Cardiac muscle cell (in vitro differentiated cells and primary cell): ENCODE measurements around the gene ME2. TPM values are rescaled to one million over a fixed set of nuclear protein-coding genes. Genes with fewer than 3 reads are reported as not detected.
A peak's percentile ranks its signal among the peaks of the same experiment; 100 is the strongest.

Source experiments
- DNase-seq, 2 donors: peaks; one replicate each; pipeline versions ENCODE4 v3.0.0 to v3.0.0-alpha.2; 2010 to 2017; ENCODE audit warnings: low read depth in 1 of 2, low spot score in 1 of 2
- H3K27ac ChIP-seq: fragments of 200-600 bp; sonication (generic); 2 replicates; pipeline ENCODE4 v1.5.1; 2016
- H3K27me3 ChIP-seq: fragments of 200-600 bp; sonication (generic); 2 replicates; pipeline ENCODE4 v1.6.0; 2016; ENCODE audit warnings: control low read depth
- H3K36me3 ChIP-seq: fragments of 200-600 bp; sonication (generic); 2 replicates; pipeline ENCODE4 v1.5.1; 2016; ENCODE audit warnings: control low read depth
- H3K4me1 ChIP-seq: fragments of 200-600 bp; sonication (generic); 2 replicates; pipeline ENCODE4 v1.8.1; 2017; ENCODE audit warnings: low read depth, mild to moderate bottlenecking, mixed run types
- H3K4me3 ChIP-seq: fragments of 200-600 bp; sonication (generic); 2 replicates; pipeline ENCODE4 v1.5.1; 2016; ENCODE audit warnings: mild to moderate bottlenecking
- H3K9me3 ChIP-seq: fragments of 200-600 bp; sonication (generic); 2 replicates; pipeline ENCODE4 v1.5.1; 2017; ENCODE audit warnings: low read depth, mild to moderate bottlenecking, control low read depth
- CTCF ChIP-seq: IDR thresholded peaks from 2 replicates; pipeline ENCODE4 v1.5.1; 2012; ENCODE audit warnings: low read depth, mild to moderate bottlenecking, low read length
- polyA plus RNA-seq: library from polyadenylated mRNA; unstranded; fragments of >200 nt; fragmentation: Nextera tagmentation; extraction: Ambion mirVana; gene quantifications from 2 replicates; pipeline ENCODE4 v1.2.1, GENCODE V29; 2016
- total RNA-seq: library from RNA; depleted of rRNA; stranded (reverse); fragments of >200 nt; gene quantifications from 2 replicates; pipeline ENCODE4 v1.2.3, GENCODE V29; 2016

Gene ME2
- total and polyA plus RNA-seq, 2 experiments from 2014 or later = 33.9 to 47.3 TPM

DNA sequence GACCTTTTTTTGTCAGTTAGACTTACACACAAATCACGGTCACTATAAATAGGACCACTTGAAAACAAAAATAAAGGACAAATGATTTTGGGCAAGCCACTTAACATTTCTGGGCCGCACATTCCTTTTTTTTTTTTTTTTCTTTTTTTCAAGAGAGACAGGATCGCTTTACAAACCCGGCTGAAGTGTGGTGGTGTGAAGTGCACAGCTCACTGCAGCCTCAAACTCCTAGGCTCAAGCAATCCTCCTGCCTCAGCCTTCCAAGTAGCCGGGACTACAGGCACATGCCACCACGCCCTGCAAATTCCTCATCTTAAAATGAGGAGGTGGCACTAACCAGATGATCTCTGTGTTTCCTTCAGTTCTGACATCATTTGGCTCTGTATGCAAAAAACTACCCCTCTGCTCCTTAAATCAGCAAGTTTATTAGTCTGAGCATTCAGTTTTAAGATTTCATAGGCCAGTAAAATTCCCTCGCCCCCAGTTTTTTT lies 30.8 kb upstream of the ME2 start:
- Histone ChIP-seq H3K27ac (no peak overlapping the region), H3K9me3 (no peaks in the 10 kb centered on the region), H3K4me3 (no peak overlapping the region), H3K4me1 (peaks cover 13% of the 10 kb centered on the region), H3K27me3 (no peaks in the 10 kb centered on the region), H3K36me3 (no peaks in the 10 kb centered on the region)
- TF ChIP-seq CTCF = no peak
- peak in 1 of 2 donors; percentile 52 for DNase-seq

GRCh38 chr18:50848991-50849390 lies 29.9 kb upstream of the ME2 start:
- H3K4me3 ChIP-seq = no peak overlapping the region
- no peak overlapping the region for H3K27ac ChIP-seq
- H3K27me3 ChIP-seq = no peaks in the 10 kb centered on the region
- H3K9me3 ChIP-seq = no peaks in the 10 kb centered on the region
- peaks cover 13% of the 10 kb centered on the region for H3K4me1 ChIP-seq
- TF ChIP-seq CTCF = no peak
- no peak for DNase-seq
- no peaks in the 10 kb centered on the region for H3K36me3 ChIP-seq

GRCh38 chr18:50849419-50849821 lies 29.5 kb upstream of the ME2 start:
- no peaks in the 10 kb centered on the region for H3K27me3 ChIP-seq
- no peak for TF ChIP-seq CTCF

DNA sequence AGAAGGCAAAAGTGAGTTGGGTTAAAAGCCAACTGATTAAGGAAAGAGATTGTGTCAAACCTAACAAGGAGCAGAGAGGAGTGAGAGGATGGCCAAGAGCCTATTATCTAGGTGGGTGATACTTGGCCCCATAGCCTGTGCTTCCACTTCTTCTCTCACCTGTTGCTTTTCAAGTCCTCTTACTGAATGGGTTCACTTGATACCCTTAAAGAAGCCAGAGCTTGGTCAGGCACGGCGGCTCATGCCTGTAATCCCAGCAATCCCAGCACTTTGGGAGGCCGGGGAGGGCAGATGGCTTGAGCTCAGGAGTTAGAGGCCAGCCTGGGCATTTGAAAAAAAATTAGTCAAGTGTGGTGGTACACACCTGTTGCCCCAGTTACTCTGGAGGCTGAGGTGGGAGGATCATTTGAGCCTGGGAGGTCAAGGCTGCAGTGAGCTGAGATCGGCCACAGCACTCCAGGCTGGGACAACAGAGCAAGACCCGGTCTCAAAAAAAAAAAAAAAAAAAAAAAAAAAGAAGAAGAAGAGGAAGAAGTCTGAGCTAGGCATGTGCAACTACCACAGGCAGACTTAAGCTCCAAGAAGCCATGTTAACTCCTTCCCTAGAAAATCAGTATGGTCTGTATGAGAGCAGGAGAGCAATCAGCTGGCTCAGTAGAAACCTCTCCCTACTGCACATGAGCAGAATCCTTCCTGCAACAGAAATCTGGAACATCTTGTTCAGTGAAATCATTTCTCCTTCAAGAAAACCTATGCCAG lies 28.4 kb upstream of the ME2 start:
- Histone ChIP-seq H3K36me3 (no peaks in the 10 kb centered on the region), H3K4me3 (no peak overlapping the region), H3K9me3 (no peaks in the 10 kb centered on the region), H3K27ac (no peak overlapping the region), H3K4me1 (peaks cover 13% of the 10 kb centered on the region), H3K27me3 (no peaks in the 10 kb centered on the region)
- TF ChIP-seq CTCF = no peak
- DNase-seq = no peak

More at GRCh38 chr18:50849419-50849821, 29.5 kb upstream of the ME2 start:
- no peak overlapping the region for H3K27ac ChIP-seq
- no peaks in the 10 kb centered on the region for H3K36me3 ChIP-seq
- no peaks in the 10 kb centered on the region for H3K9me3 ChIP-seq
- peaks cover 13% of the 10 kb centered on the region for H3K4me1 ChIP-seq
- peak in 1 of 2 donors; percentile 46 for DNase-seq
- H3K4me3 ChIP-seq = no peak overlapping the region

GRCh38 chr18:50853863-50854271 lies 25.1 kb upstream of the ME2 start:
- Histone ChIP-seq H3K27ac (no peak overlapping the region), H3K4me1 (peaks cover 7% of the 10 kb centered on the region), H3K36me3 (no peaks in the 10 kb centered on the region), H3K9me3 (no peaks in the 10 kb centered on the region), H3K27me3 (no peaks in the 10 kb centered on the region), H3K4me3 (no peak overlapping the region)
- peak in 1 of 2 donors; percentile 83 for DNase-seq
- TF ChIP-seq CTCF = no peak
